HPDE6-E6E7 (cell line): ENCODE results near the gene IL3.
"Not testable (repeated sequence)": the region's sequence is repeated elsewhere in the genome, so short reads cannot be mapped to it uniquely, and the experiment has no call there.

Experiments
- DNase-seq: peaks from one replicate; pipeline ENCODE4 v3.0.0; 2011; ENCODE audit warnings: missing footprints; ENCODE audit errors: extremely low spot score

Gene IL3

DNA sequence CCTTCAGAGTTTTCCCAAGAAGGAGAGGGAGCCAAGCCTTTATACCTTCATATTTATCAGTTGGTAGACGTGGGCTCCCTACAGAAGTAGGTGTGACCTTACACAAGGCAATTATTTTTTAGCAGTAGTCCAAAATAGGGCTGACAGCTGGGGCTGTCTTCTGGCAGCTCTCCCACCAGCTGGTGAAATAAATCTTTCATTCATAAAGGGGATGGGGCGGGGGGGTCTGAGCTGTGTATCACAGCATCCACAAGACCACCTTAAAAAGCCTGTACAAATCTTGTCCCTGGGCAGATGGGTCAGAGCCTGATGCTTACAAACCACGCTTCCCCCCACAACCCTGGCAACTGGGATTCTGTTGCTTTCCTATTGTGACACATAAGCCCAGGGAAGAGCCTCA is 32.8 kb downstream of the IL3 start:
- DNase-seq: no peak

DNA sequence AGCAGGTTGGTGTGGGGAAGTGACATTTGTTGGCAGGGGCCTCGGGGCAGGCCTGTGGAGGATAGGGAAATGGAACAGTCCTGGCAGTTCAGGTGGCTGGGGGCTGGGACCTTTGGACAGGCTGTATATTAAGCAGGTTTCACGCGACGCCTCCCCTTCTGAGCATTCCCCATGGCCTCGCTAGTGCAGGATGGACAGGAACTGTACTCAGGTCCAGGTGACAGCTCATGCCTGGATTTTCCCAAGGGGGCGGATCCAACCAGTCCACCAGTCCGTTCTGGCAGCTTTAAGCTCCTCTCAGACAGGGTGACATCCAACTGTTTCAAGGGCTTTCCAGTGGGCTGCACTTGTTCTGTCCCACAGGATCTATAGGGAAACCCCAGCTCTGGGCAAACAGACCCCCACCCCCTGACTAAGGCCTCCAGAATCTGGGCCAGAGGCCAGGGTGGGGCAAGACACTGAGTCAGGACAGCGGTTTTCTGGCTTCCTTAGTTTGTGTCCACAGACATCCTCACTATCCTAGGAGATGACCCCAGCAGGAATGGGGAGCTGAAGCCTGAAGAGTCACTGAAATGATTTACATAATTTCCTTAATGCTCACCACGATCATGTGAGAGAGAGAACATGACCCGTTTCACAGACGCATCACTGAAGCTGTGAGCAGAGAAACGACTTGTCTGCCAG is 34.1 kb downstream of the IL3 start:
- peak; percentile 66 for DNase-seq

DNA sequence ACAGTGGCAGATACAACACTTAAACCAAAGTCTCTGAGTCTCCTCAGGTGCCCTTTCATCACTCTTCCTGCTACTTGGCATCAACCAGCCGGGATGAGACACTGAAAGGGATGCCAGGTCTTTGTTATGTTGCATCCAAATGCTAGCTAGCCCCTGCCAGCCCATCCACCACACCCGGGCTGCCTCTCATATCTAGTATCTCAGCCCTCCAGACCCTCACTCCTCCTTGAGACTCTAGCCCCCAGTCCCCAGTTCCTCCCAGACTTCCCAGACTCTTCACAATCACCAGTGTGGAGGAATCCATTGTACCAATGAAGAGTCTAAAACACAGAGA is 34.6 kb downstream of the IL3 start:
- DNase-seq: no peak

DNA sequence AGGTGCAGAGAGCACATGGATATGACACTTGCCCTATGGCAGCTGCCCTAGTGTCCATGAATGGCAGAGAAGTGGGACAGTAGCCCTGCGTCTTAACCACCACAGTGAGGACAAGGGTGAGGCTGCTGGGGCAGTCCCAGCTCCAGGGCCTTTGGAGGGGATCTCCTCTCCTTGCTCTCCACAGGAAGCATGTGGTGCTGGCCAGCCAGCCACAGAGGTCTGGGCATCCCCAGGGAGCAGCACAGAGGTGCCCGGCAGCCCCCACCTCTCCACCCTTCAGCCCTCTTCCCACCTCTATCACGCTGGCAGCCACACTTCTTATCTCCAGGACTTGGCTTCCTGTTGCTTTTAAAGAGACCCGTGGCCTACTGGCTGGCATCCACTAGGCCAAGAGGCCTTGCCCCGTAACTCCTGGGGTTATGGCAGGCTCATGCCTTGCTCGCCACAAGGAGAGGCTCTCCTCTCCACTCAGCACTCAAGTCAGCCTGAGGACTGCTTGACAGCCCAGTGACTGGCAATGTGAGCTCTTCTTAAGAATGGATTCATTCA is 35.0 kb downstream of the IL3 start:
- no peak for DNase-seq

DNA sequence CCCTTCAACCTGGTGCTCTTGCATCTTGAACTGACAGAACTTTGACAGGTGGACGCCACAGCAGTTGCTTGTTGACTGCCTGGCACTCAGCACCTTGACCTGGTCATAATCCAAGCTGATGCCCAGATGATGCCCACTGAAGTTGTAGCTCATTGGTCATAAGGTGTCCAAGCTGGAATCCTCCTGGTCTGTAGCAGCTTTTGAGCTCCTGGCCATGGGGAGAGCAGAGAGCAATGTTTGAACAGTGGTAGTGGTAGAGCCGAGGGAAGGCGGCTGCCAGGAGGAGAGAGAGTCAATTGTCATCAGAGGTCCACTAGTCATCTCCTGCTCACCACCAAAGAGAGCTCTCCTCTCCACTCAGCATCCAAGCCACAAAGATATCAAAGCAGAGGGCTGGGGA is 36.4 kb downstream of the IL3 start:
- DNase-seq: no peak

DNA sequence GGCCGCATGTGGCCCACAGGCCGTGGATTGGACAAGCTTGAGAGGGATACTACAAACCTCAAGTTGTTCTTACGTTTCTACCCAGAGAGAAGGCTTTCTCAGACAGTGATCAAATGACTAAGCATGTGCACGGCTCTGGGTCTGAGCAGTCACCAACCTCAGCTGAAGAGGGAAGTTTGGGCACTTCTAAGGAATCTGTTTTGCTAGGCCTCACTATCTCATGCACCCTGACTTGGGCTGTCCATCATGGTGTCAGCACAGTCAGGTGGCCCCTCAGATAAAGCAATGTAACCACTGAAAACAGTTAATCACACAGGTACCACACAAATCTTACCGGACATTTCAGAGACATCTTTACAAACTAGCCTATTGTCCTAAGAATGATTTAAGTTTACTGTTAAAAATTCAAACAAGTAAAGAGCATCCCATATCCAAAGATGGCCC is 37.7 kb downstream of the IL3 start:
- DNase-seq: no peak

DNA sequence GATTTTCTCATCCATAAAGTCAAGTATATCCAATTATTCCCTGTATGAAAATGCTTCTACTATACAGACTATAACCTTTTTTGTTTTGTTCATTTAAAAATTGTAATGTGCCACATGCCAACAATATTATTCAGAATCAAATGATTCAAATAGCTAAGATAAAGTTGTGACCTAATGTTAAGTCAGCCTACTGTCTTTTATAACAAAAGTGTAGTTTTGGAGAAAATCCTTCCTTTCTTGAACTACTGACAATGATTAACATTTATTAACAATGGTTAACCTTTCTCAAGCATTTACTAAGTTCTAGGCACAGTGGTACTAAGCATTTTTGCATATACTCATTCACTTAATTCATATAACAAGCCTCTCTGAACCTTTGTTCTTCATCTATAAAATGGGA is 38.2 kb downstream of the IL3 start:
- no peak for DNase-seq

DNA sequence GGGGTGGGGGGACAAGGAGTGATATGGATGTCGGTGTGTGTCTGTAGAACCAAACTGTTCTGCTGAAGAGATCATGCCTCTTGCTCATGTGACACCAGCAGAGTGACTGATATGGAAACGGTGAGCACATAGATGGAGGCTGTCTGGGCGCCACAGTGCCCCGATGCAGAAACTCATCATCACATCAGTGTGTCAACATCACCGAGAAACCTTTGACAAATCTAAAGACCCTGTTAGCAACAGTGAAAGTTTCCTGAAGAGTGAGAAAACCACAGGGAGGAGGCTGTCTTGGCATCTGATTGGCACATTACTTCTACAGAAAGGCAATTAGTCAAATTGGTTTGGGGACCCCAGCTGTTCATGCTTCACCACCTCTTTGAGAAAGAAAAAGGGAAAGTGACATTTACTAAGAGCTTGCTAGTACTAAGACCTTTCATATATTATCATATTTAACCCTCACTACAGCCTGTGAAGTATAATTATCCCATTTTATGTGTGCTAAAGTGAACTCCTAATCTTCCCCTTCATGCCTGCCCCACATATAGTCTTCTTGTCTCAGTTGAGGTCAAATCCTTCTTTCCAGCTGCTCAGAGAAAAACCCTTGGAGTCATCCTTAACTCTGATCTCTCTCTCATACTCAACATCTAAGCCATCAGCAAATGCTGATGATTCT is 38.8 kb downstream of the IL3 start:
- no peak for DNase-seq

DNA sequence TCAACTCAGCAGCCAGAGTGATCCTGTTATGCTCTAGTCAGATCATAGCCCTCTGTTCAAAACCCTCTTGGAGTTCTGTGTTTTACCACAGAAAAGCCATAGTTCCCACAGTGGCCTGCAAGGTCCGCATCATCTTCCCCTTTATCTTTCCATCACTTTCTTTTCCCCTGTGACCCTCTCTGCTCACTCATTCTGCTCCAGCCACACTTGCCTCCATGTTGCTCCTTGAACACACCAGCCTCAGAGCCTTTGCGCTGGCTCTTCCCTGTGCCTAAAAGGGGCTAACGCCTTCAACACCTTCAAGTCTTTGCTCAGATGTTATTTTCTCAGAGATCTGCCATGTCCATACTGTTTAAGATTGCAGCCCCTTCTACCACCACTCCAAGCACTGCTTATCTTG is 39.5 kb downstream of the IL3 start:
- DNase-seq: no peak

DNA sequence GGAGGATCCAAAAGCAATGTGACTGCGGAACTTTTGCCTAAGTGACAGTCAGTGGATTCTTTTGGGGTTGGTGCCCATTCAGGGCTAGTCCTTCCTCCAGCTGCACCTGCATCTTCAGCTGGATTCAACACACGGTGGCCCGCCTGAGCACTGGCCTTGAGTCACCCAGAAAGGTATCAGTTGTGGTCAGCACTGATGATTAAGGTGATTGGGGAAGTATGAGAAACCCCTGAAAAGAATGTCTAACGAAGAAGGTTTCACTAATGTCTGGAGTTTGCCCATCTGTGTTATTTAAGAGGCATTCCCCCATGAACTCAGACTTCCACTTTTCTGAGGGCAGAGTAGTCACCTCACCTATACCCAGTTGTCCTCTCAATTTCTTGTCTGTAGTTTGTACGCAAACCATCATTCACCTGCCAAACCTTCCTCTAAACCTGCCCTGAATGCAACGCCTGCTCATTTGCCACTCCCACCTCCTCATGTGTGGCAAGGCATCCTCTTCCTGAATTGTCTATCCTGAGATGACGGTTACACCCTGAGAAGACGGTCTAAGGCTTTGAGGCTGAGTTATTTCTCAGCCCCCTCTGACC is 40.3 kb downstream of the IL3 start:
- no peak for DNase-seq

DNA sequence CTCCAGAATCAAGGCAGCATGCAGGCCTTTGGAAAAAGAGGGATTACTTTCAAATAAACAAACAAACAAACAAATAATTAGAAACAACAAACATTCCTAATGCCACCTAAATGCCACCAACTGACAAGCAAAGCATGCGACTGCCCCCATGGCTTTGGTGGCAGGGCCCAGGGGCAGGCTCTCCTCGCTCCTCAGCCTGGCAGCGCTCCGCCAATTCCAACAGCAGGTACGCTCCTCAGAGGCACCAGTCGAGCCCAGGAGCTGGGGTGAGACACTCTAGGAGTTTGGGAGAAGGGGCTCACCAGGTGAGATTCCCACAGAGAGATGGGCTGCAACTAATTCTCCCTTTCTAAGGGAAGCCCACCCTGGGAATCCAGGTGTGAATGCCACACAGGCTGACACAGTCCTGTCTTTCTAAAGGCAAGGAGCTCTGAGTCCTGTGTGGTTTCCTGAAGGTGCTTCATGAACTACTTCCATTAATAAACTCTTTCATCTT is 41.0 kb downstream of the IL3 start:
- DNase-seq: no peak

DNA sequence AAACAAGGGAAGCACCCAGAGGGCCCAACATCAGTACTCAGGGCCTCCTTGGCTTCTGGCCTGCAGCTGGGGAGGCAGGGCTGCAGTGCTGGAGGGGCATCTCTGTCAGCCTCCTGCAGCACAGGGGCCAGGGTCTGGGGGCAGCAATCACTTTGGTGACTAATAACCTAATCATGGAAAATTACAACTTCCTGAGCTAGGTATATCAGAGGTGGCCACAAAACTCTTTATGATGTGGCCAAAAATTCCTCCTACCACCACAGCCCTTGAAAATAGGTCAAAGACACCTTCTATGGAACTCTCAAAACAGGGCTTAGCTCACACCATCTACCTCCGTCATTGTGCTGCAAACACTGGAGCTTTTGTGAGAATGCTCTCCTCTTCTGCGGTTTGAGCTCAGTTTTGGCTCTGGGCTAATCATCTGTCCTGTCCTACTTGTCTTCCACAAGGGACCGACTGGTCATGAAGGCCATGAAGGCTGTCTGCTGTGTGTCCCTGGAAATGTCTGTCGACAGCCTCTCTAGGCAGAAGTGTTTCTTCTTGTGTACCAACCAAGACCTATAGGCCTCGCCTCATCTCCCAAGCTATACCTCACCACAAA is 41.7 kb downstream of the IL3 start:
- DNase-seq: no peak

DNA sequence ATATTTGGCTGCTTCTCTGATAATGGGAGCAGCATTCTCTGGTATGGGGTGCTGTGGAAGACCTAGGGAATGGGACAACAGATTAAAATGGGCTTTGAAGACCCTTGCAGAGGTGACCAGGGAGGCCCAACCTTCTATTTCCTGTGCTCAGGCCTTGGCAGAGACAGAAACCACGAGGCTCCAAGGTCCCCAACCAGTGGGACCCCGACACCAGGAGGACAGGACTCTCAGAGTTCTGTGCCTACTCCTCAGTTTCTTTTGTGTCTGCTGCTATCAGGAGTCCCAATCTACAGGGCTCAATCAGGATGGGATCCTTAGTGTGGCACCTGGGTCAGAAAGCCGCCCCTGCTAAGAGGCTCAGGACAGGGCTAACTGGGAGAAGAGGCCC is 42.5 kb downstream of the IL3 start:
- no peak for DNase-seq

DNA sequence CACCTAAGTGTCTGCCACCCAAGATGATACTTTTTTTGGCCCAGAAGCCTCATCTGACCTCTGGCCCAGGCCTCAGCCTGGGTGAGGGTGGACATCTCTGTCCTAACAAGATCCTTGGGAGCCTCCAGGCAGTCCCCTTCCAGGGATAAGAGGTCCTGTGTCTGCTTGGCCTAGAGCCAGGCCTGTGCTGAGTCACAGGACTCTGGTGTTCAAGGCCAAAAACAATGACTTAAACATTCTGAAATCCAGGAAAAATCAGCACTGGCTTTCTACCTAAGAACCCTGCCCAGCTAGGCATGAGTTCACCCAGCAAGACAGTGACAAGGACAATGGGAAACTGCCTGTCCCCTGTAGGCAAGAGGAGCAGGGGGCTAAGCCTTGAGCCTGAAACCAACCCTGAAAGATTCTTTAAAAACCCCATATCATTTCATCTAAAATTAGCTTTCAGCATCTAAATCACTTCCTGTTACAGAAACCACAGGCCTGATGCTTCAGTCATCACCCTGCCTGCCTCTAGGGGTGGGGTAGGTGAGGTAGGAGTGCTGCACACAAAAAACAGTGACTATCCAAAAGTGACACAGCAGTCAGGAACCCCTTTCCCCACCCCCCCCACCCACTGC is 43.0 kb downstream of the IL3 start:
- DNase-seq: peak; percentile 78

DNA sequence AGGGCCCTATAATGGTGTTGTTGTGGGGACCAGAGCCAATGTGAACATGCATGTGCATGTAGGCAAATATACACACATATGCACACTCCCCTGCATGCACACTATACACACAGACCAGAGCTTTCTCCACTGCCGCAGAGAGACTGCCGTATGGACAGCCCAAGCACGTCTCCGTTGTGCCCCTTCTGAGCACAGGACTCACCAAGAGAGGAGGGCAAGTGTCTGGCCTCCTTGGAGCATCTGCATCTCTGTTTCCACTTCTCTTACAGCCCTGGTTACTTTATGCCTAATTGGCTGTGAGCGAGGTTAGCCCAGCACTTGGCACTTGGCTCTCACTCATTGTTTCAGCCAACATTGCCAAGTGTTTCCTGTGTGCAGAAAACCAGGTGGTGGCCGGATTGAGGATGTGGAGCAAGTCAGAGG is 43.5 kb downstream of the IL3 start:
- DNase-seq: no peak

DNA sequence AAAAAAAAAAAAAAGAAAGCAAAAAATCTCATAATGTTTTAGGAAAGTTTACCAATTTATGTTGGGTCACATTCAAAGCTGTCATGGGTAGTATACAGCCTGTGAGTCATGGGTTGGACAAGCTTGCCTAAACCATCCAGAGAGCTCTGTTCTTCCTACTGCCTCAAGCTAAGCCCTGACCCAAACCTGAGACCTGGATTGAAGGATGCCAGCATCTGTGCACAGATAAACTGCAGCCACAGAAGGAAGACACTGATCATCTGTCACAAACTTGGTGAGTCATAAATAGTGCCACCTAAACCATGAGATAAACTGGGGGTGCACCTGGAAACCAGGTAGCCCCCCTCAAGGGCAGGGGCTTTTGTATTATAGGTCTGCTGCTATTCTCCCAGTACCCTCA is 44.1 kb downstream of the IL3 start:
- no peak for DNase-seq

DNA sequence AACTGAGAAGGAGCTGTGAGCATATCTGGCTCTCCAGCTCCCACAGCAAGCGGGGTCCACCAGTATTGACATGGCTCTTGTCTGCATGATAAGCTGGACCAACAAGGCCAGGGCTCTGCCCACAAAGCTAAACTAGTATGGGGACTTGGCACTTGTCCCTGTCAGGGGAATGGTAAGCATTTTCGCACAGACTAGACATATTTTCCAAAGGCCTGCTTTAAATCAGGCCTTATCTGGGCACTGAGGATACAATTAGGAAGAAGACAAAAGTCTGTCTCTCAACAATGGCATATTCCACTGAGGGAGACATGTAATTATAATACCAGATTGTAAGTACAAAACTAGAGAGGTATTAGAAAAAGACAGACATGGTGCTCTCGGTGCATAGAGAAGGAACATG is 45.2 kb downstream of the IL3 start:
- no peak for DNase-seq

DNA sequence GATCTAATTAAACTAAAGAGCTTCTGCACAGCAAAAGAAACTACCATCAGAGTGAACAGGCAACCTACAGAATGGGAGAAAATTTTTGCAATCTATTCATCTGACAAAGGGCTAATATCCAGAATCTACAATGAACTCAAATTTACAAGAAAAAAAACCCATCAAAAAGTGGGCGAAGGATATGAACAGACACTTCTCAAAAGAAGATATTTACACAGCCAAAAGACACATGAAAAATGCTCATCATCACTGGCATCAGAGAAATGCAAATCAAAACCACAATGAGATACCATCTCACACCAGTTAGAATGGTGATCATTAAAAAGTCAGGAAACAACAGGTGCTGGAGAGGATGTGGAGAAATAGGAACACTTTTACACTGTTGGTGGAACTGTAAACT is 48.0 kb downstream of the IL3 start:
- not testable (repeated sequence) for DNase-seq

DNA sequence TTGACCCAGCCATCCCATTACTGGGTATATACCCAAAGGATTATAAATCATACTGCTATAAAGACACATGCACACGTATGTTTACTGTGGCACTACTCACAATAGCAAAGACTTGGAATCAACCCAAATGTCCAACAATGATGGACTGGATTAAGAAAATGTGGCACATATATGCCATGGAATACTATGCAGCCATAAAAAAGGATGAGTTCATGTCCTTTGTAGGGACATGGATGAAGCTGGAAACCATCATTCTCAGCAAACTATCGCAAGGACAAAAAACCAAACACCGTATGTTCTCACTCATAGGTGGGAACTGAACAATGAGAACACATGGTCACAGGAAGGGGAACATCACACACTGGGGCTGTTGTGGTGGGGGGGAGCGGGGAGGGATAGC is 48.5 kb downstream of the IL3 start:
- DNase-seq: not testable (repeated sequence)

DNA sequence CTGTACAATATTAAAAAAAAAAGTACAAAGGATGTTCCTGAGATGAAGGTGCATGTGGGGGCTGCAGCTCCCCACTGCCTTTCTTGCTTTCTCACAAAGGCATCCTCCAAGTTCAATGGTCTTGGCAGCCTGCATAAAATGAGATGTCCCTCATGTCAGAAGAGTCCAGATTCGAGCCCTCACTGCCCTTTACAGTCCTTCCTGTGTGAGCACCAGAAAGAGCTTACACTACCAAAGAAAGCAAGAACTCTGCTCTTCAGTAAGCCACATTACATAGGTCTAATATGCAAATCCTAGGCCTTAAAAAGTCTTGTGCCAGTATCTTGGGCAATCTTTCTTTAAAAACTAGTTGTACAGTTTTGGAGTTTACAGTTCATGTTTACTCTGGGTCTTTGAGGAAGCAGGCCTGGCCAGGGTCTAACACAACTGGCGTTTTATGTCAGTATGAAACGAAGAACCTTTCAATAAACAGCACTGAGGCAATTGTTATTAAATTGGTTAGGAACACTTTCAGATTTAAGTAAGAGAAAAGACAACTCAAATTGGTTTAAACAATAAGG is 49.1 kb downstream of the IL3 start:
- no peak for DNase-seq

DNA sequence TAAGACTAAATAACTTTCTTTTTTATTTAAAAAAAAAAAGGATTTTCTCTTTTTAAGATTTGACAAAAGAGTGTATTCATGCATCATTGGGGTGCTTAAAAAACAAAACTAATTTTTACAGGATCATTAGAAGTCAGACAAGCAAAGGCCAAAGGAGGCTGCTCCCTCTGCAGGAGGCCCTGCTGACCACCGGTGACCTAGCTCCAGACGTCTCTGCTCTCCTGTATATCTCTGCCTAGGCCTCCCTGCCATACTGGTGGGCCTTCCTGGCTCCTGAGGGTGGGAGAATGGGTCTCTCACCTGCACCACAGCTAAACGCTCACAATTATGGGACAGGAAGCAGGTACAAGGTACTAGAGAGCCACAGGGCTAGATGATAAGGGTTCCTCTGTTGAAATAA is 49.7 kb downstream of the IL3 start:
- no peak for DNase-seq

DNA sequence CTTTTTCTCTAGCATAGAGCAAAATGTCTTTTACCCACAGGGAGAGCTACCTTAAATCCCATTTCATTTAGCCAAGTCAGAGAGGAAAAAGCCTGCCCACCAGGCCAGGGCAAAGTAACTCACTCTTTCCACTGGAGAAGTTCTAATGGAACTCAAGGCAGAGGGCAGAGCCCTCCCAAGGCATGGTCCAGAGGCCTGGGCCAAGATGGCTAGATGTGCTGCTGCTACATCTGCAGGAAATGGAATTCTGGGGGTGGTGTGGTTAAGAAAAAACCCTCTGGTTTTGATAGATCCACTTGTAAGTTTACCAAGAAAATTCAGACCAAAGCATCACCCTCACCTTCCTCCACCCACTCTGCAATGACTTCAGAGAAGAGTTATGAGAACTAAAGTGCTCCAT is 50.5 kb downstream of the IL3 start:
- no peak for DNase-seq
